GM03348 (cell line): ENCODE data around the gene LGMN.
"Not testable (repeated sequence)": the region's sequence is repeated elsewhere in the genome, so short reads cannot be mapped to it uniquely, and the experiment has no call there.

ENCODE experiments used
- DNase-seq: peaks from one replicate; pipeline ENCODE4 v3.0.0; 2012; ENCODE audit warnings: low spot score

The LGMN gene

GRCh38 chr14:92748259-92749016 lies at the start of gene LGMN:
TSS of gene LGMN (minus strand) at chr14:92748627. CDS start at chr14:92732786, 15,841 bp downstream.
- peak; percentile 97 for DNase-seq

DNA sequence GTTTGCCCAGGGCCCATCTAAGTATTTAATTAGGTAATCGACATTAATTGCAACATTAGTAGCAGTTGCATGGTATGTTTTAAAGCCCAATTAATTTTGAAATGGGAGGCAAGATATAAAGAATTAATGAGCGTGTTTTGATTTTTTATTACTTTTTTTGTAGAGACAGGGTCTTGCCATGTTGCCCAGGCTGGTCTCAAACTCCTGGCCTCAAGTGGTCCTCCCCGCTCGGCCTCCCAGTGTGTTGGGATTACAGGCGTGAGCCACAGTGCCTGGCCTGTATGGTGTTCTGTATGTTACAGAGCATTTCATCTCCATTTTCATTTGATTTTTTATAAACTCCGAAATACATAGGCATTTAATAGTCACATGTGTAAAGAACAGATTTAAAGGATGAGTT lies 46.5 kb upstream of the LGMN start:
- no peak for DNase-seq

DNA sequence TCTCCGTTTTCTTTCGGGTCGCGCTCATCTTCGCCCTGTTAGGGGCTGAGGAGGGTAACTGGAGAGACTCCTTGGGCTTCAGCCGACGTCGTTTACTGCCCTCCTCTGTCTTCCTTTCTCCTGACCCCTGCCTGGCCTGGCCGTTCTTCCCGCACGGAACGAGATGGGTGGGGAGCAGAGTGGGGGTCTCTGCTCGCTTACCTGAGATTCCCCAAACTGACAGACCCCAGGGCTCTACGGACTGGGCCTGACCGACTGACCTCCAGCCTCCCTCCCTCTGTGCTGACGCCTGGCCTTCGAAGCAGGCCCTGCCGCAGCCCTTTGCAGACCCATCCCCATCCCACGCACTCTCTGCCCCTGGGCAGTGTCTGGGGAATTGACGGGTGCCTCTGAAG lies 46.1 kb upstream of the LGMN start:
- peak; percentile 31 for DNase-seq

DNA sequence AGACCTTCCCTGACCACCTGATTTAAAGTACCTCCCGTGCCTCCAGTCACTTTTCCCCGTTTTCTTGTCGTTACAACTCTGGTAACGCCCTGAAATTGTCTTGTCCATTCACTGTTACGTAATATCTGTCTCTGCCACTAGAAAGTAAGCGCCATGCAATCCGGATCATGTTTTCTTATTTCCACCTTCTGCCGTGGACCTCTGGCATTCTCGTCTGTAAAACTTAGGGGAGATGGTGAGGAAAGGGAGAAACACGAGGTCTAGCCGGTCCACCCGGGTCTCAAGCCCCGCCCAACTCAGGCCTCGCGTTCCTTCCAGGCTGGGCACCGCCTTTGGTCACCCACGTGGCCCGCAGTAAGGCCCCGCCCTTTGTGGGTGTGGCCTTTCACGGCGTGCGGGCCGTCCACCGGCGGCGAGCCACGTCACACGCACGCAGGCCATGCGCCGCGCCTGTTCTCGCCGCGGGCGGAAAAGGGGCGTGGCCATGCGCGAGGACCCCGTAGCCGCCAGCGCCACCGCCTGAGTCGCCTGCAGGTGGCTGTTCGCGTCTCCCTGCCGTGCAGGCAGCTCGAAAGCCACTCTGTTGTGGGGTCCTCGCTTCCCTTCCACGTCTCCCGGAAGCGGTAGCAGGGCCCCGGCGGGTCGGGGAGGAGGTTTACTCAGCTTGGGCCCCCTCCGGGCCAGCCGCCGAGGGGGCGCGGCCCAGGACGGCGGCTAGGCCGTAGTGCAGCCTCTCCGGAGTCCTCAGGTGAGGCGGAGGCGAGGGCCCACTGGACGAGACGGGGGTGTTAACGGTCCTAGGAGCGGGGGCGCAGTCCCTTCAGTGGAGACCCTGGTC lies 45.5 kb upstream of the LGMN start, which contains the start of gene GOLGA5:
Gene GOLGA5, plus strand, starts transcription at position 597 of the 838 bp plus-strand sequence. CDS start 3,133 bp downstream, outside the sequence.
- peak; percentile 97 for DNase-seq

GRCh38 chr14:92792885-92793284 lies 44.5 kb upstream of the LGMN start:
- no peak for DNase-seq

DNA sequence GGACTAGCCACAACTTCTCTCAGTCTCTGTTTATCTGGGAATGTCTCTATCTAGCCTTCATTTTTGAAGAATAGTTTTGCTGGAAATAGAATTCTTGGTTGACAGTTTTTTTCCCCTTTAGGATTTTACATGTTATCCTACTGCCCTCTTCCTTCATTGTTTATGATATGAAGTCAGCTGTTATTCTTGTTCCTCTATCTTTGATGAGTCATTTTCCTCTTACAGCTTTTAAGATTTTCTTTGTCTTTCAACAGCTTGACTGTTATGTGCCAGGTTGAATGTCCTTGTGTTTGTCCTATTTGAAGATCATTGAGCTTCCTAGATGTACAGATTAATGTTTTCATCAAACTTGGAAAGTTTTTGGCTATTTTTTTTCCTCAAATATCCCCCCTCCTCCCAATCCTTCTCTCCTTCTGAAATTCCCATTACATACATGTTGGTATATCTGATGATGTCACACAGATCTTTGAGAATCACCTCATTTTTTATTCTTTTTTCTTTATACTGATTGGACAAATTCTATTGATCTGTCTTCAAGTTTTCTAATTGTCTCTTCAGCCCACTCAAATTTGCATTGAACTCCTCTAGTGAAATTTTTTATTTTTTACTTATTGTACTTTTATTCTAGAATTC lies 41.1 kb upstream of the LGMN start:
- no peak for DNase-seq

GRCh38 chr14:92787554-92787953 lies 39.1 kb upstream of the LGMN start:
- DNase-seq = no peak

DNA sequence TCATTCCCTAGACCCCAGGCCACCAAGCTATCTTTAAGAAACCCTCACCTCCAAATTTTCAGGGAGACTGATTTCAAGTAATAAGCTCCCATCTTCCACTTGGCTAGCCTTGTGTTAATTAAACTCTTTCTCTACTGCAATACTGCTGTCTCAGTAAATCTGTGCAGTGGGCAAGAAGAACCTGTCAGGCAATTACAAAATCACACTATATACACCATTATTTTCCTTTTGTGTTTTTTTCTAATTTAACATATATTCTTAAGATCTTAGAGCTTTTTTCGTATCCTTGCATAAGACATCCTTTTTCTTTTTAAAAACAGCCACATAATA lies 38.0 kb upstream of the LGMN start:
- no peak for DNase-seq

- peak; percentile 73 for DNase-seq
Observed at GRCh38 chr14:92785667-92786426, 37.4 kb upstream of the LGMN start.

DNA sequence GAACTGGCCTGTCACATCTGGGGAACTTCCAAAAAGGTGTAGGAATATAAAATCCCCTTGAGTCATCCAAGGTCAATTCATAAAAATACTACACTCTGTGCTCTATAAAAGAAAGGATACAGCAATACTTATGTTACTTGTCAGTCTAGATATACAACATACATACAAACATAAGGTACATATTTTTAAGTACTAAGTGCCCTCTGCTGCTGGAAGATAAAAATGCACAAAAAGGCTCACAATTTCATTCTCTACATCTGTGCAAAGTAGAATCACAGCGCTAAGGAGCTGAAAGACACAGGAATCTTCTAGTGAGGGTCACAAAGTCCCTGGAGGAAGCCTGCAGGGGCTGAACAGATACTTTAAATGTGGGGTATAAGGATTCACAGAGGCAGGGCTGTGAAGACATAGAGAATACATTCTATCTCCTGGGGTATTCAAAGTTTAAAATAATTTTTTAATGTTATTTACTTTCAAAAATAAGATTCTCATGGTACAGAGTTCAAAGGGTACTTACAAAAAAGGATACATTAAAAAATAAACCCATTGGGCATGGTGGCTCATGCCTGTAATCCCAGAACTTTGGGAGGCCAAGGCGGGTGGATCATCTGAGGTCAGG lies 35.5 kb upstream of the LGMN start:
- peak; percentile 67 for DNase-seq

DNA sequence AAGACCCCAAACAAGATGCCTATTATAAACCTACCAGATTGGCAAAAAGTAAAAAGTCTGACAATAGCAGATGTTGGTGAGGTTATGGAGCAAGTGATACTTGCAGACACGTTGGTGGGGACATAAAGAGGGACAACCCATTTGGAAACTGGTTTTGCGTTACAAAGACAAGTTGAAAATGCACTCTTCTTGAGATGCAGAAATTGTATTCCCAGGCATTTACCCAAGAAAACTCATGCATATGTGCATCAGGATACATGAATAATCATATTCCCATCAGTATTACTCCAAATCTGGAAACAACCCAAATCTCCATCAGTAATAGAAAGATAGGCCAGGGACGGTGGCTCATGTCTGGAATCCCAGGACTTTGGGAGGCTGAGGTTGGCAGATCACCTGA lies 32.9 kb upstream of the LGMN start:
- no peak for DNase-seq

DNA sequence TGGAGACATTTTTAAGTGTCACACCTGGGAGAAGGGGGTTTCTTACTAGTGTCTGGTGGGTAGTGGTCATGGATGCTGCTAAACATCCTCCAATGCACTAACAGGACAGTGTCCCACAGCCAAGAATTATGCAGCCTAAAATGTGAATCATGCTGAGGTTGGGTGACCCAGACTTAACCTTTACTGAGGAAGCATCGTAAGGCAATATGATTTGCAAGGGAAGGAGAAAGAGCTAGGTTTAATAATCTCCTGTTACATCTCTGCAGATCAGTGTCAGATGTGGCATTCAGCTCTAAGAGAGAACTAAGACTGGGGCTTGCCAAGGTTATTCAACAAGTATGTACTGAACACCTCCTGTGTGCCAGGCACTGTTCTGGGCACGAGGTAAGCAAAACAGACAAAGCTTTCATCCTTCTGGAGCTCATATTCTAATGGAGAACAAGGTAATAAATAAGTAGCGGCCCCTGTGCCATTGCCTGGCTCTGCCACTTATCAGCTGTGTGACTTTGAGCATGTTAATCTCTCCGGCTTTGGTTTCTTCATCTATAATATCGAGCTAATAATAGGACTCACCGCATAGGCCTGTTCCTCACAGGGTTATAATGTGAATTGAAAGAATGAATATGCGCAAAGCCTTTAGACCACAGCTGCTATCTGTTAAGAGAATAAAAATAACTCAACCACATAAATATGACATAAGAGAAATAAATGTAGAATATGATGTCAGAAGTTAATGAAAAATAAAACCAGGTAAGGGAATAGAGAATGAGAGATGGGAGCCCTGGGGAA lies 32.2 kb upstream of the LGMN start:
- DNase-seq = peak; percentile 60

- not testable (repeated sequence) for DNase-seq
Observed at GRCh38 chr14:92778868-92779565, 30.6 kb upstream of the LGMN start.

DNA sequence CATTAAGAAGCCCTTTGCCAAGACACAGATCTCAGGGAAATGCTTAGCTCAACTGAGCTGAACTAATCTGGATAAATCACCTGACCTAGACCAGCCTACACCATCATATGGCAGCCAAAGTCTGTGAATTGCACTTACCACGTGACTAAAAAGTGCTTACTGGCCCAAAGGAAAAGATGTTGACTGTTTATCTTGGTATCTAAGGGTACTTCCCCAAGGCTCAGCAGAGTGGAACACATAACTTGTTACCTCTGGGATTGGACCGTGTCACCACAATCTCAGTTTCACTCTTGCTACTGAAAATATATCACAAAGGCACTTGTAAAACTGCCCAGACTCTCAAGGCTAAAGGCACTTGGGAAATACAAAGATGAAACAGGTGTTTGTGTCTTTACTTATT lies 26.9 kb upstream of the LGMN start:
- DNase-seq = not testable (repeated sequence)

DNA sequence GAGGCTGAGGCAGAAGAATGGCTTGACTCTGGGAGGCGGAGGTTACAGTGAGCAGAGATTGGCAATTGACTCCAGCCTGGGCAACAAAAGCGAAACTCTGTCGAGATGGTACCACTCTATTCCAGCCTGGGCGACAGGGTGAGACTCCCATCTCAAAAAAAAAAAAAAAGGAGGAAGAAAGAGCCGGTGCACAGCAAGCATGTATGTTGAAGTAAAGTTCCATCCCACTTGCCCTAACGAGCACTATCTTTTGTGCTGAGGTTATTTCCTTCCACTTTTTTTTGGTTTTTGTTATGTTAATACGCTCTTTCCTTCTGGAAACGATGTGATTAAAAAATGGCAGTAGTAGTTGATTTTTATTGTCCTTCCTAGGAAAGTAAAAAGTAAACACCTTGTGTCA lies 26.1 kb upstream of the LGMN start:
- DNase-seq = no peak

DNA sequence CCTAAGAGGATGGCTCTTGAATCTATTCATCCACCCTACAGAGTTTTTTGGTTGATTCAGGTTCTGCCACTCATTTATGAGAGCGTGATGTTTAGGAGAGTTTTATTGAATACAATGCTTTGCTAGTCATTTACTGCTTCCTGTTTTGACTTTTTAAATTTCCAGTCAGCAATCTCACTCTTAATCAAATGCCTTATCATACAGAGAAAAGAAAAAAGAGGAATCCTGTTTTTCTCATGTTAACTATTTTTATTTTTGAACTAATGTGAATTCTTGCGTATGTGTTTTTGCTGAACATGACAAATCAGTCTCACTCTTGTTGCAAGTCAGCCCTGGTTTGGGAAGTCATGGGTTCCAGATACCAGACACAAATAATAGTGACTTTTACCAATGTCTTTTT lies 22.1 kb upstream of the LGMN start:
- DNase-seq = no peak

DNA sequence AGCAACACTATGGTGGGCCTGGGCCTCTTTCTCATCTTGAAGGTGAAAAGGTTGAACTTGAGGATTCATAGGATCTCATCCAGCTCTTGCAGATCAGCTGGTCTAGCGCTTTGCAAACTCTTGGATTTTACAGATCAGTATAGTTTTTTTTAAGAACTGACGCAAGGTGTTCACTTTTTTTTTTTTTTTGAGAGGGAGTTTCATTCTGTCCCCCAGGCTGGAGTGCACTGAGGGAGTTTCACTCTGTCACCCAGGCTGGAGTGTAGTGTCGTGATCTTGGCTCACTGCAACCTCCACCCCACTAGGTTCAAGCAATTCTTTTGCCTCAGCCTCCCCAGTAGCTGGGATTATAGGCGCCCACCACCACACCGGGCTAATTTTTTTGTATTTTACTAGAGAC lies 20.4 kb upstream of the LGMN start:
- DNase-seq = no peak

GRCh38 chr14:92768236-92768635 lies 19.8 kb upstream of the LGMN start:
- DNase-seq = not testable (repeated sequence)

DNA sequence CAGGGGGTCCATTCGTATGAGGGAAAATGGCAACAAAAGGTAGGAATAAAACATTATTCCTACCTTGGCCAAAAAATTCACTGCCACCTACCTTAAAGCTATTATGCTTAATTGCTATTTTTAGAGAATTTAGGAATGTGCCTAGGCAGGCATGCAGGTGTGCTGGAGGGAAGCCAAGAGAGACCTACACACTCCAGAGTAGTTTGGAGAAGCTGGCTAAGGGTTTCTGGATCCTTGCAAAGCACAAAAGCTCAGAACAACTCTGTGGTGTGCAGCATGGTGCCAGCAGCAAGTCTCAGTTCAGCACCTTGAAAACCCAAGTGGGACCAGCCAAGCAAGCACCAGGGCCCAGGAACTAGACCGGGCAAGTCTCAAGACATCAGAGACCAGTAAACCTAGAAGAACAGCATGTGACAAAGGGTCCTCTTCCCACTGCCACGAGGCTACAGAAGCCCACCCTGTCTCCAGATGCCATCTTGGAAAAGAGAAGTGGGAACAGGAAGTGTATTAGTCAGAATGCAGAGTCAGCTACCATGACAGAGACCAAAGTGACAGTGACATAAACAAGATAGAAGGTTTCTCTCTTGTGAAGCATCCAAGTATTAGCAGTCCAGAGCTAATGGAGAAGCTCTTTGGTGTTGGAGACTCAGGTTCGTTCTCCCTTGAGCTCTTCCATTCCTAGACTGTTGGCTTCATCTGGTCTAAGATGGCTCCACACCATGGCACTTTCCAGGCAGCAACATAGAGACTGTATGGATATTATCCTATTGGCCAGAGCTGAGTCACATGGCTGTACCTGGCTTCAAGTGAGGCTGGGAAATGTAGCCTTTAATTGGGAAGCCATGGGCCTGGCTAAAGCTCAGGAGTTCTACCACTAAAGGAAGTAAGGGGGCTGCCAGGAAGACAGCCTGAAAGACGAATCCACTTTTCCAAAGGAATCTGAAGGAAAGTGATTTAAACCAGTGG lies 15.5 kb upstream of the LGMN start:
- DNase-seq = not testable (repeated sequence)
